ENCODE data around the gene IGSF23.

The IGSF23 gene, protein sequence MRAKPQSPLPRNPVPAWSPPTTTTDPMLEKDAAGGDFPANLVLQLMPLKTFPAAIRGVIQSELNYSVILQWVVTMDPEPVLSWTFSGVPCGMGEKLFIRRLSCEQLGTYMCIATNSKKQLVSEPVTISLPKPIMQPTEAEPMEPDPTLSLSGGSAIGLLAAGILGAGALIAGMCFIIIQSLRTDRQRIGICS

DNA sequence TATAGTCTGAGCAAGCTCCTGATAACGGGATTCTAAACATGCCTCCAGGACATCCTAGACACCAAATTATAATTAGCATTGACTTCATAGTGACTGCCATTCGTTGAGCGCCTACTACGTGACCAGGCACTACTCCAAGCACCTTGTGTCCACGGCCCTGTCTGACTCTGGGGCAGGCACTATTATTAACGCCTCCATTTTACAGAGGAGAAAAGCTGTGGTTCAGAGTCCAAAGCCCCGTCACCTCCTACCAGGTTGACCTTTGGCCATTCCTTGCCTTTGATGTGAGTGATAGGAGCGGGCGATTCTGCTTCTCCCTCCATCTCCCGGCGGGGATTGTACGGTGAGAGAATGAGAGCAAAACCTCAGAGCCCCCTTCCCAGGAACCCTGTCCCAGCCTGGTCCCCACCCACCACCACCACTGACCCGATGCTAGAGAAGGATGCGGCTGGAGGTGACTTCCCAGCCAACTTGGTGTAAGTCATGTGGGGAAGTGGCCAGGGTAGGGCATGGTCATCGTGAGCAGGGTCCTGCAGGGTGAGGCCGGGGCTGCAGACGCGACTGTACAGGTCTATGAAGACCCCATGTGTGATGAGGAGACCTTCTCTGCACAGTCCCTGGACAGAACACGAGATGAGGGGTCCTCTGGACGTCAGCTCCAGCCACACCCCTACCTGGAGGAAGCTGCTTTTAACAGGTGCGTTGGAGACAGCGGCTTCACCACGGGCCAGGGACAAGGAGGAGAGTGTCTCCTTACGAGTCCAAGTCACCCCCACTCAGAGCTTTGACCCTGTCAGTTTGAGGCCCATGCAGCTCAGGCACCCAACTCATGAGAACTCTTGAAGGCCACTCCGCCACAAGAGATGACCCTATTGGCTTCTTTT is at the start of gene IGSF23:
Gene IGSF23 (plus strand): TSS at position 269 of the 884 bp plus-strand sequence. CDS start 83 bp downstream, at position 352.
- no peak for DNase-seq

DNA sequence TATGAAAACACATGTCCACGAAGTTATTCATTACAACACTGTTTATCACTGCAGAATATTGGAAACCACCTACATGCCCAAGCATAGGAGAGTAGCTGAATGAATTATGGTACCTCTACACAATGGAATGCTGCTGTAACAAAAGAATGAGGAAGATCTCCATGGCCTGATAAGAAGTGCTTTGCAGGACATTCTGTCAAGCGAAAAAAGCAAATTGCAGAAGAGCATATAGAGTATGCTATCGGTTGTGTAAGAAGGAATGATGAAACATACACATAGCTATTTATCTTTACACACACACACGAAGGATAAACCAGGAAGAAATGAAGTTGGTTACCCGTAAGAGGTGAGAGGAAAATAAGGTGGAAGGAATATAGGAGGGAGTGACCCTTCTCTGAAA is 46.4 kb upstream of the IGSF23 start:
- DNase-seq: no peak

DNA sequence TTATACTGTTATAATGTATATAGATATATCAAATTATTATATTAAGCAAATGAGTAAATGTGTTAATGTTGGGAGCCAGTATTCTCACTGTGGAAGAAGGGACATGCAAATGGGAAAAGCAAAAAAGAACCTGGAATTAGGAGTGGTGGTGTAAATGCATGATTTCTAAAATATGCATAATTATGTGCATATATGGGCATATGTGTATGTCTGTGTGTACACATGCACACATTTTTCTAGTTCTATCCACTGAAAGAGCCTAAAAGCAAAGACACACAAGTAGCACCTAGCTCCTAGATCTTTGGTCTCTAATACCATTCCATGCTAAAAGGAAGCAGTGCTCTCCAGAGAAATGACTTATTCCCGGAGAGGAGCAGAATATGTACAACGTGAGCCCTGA is 45.6 kb upstream of the IGSF23 start:
- no peak for DNase-seq

DNA sequence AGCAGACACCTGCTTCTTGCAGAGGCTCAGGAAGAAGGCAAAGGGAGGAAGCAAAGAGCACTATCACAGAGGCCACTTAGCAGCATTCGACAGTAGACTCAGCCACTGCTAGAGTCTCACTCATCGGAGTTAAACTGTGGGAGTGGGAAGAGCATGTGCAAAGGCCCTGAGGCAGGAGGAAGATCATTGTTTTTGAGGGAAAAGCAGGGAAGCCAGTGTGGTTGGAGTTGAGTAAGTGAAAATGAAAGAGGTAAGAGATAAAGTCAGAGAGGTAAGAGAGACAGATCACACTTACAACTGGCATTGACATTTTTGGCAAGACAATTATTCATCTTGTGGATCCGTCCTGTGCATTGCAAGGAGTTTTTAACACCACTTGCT is 42.8 kb upstream of the IGSF23 start:
- no peak for DNase-seq

DNA sequence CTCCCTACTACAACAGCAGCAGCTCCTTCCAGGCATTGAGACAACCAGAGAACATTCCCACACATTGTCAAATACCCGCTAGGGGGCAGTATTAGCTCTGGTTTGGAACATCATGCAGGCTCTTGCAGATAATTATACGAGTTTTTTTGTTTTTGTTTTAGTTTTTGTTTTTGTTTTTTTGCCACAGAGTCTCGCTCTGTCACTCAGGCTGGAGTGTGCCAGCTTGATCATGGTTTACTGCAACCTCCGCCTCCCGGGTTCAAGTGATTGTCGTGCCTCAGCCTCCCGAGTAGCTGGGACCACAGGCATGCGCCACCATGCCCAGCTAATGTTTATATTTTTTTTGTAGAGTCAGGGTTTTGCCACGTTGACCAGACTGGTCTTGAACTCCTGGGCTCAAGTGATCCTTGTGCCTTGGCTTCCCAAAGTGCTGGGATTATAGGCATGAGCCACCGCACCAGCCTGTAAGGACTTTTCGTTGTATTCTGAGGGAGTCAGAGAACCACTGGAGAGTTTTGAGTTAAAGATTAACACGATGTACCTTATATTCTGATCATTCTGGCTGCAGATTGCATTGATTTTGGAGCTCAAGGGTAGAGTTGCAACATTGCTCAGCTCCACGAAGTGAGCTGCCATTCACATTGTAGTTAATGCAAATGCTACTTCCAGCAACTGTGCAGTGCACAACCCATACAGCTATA is 42.2 kb upstream of the IGSF23 start:
- peak; percentile 56 for DNase-seq

DNA sequence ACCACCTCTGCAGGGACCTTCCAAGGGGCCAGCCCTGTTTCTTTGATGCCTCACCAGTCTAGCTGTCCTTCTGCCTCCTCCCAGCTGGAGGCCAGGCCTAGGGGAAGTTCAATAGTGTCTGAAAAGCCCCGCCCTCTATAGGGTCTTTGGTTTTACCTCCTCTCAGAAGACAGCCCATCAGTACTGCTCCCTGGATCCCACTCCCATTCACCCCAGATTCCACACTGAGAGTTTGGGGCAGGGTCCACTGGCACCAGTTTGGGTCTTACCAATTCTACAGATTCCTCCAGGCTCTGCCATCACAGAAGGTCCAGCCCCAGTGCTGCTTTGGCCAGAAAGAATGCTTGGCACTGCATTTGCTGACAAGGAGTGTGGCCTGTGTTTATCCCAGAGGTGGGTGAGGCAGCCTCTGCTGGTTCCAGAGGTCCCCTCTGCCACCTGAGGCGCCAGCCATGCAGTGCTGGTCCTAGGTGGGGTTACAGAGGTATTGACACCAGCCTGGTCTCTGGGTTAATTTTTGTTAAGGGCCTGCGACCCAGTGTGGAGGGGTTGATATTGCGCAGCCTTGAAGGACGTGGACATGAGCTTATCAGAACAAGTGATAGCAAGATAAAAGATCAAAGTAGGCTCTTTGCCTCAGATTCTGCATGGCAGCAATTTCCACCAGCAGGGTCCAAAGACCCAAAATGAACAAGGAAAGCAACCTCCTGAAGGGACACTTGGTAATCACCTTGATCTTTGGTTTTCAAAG is 41.4 kb upstream of the IGSF23 start:
- DNase-seq: no peak

DNA sequence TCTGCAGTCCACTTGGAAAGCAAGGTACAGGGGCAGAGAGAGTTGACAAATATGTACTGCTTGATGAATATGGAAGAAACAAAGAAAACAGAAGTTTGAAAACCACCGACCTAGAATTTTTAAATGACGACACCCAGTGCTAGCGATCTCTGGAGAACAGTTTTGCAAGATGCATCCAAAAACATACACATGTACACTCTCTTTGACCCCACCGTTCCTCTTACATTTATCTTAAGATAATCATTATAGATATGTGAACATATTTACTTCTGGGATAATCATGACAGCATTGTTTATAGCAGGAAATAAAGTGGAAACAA is 40.8 kb upstream of the IGSF23 start:
- no peak for DNase-seq

DNA sequence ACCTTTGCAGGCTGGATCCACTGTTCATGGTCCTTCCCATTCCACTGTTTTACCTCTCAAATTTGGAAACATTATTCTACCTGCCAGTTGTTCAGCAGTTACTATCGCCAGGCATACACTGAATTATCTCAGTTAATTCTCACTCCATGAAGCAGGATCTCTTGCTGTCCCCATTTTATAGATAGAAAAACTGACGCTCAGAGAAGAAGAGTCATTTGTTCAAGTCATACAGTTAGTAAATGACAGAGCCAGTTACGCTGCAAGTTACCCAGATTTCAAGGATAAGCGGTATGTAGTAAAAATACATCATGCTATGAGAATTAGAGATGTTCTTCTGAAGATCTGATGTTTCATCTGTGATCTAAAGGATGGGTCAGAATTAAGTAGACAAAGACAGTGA is 40.2 kb upstream of the IGSF23 start:
- DNase-seq: no peak

DNA sequence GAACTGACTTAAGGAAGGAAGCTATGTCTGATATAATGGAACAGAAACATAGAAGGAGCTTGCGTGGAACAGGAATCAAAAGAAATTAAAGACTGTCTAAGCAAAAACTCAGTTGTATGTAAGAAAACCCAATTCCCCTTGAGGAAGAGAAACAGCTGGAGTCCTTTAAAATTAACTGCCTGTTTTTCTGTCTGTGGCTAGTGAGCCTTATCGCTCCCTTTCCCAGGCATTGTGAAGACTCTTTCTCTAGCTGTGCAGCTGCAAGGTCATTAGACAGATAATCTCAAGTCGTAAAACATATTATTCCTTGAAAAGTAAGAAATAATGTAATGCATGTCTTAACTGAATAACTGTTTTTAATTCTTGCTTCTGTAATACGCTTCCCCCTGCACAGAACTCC is 39.7 kb upstream of the IGSF23 start:
- no peak for DNase-seq

DNA sequence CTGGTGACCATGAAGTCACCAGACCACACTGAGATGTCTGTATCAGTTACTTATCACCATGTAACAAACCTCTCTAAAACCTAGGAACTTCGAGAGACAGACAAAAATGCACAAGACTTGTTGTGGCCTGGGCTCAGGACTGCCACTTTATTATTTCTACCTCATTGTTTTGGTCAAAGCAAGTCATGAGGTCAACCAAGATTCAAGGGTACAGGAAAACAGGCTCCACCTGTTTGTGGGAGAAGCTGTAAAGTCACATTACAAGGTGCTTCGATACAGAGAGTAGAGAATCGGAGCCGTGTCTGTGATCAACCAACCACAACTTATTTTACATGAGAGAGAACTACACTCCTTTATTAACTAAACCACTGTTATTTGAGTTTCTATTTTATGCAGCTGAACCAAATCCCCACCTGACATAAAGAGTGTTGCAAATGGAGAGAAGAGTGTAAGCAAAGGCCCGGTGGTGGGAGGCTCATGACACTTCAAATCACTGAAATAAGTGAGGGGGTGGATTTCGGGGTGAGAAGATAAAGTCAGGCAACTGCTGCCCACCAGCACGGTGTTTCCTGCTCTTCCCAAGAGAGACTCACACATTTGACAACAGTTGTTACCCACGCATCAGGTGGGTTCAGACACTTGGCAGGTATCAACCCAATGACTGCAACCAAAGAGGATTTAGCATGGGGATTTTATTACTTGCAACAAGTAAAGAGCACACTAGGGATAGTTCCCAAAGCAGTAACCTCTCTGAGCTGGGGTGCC is 39.0 kb upstream of the IGSF23 start:
- DNase-seq: no peak

DNA sequence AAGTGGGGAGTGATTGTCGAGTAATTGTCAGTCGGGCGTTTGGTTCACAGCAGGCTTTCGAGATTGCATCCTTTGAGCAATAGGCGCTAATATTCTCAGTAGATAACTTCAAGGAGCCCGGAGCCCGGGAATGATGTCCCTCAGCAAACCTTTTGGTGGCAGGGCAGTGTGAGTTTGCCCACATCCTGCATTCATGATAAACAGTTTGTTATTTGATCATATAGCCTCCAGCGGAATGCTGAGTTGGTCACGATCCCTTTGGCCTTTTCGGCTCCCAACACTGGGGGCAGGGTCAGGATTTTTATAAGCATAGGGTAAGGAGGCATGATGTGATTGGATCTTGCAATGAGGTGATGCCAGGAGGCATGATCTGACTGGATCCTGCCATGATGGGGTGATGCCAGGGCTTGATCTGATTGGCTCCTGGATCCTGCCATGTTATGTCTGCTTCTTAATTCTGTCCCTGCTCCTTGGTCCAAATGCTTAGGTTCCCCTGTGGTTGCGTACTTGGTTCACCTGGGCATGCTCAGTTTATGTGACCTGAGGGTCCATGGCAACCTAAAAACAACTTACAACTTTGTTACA is 38.2 kb upstream of the IGSF23 start:
- no peak for DNase-seq

DNA sequence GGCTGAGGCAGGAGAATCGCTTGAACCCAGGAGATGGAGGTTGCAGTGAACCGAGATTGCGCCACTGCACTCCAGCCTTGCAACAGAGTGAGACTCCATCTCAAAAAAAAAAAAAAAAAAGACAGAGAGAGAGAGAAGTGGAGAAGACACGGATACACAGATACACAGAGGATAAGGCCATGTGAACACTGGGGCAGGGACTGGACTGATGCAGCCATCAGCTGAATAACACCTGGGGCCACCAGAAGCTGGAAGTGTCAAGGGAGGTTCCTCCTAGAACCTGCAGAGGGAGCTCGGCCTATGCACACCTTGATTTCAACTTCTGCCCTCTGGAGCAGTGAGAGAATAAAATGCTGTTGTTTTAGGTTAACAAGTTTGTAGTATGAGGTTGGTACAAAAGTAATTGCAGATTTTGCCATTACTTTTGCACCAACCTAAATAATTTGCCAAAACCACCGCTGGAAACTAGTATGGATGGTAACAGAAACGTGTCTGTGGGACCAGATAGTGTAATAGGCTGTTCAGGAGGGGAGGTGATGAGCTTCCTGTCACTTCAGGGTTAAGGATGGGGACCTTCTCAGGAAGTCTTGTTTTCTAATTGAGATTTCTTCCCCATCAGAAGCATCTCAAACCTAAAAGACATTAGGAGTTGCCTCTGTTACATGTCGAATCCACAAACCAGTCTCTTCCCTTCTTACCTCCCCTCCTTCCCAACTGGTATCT is 36.4 kb upstream of the IGSF23 start:
- no peak for DNase-seq

DNA sequence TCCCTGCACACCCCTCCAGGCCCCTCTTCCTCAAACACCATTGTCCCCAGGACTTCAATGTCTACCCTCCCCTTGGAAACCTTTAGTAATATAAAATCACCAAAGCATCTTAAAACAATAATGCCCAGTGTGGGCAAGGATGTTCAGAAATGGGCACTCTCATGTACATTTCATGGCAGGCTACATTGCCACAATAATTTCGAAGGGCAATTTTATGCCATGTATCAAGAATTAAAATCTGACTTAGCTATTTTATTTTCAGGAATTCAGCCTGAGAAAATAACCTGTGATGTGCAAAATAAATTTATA is 35.8 kb upstream of the IGSF23 start:
- DNase-seq: no peak

DNA sequence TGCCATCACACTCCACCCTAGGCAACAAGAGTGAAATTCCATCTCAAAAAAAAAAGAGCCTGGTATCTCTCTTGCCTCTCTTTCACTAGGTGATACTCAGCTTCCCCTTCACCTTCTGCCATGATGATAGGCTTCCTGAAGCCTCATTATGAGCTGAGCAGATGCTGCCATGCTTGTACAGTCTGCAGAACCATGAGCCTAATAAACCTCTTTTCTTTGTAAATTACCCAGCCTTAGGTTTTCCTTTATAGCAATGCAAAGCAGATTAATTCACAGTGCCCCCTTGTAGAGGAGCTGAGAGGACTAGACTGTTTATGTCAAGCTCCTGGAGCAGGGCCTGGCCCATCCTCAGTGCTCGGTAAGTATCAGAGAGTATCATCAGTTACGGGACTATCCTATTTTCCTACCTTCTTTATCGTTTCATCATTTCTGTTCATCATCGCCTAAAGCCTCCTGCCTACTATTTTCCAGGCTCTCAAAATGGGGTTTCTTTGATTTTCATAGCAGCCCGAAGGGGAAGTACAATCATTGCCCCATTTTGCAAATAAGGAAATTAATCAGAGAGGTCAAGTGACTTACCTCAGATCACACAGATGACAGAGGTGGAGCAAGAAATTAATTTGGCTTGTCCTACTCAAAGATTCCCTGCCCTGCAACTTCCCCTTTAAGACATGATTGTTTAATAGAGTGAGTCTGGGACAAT is 33.5 kb upstream of the IGSF23 start:
- no peak for DNase-seq

DNA sequence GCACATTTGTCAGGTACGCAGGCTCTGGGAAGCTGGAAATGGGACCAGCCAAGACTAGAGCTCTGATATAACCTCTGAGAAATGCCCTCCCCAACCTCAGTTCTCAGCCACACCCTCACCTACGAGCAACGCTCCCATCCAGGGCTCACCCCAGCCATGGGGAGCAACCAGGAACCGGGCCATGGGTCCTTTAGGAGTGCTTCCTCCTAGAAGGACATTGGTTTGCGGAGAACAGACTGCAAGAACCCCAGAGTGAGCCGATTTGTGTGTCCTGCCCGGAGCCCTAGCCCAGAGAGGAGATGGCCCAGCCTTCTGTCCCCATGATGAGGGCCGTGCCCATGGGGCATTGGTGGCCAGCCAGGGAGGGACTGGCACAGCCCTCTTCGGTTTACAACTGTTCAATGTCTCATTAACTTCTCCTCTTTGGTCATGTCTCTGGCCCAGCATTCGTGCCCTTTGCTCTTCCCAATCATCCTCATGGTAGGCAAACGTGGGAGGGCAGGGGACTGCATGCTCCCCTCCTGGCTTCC is 32.9 kb upstream of the IGSF23 start:
- DNase-seq: no peak

DNA sequence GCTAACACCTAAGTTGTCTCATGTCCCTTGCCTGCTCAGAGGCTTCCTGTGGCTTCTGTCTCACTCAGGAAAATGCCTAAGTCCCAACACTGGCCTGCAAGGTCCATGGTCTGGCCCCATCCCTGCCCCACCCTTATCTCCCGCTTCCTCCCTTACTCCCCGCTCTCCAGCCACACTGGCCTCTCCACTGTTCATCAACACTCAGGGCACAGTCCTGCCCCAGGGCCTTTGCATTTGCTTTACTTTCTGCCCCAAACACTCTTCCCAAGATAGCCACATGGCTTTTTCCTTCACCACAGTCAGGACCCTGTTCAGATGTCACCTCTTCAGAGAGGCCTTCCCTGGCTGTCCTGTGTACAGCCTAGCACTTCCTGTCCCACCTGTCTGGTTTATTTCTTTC is 32.1 kb upstream of the IGSF23 start:
- no peak for DNase-seq

DNA sequence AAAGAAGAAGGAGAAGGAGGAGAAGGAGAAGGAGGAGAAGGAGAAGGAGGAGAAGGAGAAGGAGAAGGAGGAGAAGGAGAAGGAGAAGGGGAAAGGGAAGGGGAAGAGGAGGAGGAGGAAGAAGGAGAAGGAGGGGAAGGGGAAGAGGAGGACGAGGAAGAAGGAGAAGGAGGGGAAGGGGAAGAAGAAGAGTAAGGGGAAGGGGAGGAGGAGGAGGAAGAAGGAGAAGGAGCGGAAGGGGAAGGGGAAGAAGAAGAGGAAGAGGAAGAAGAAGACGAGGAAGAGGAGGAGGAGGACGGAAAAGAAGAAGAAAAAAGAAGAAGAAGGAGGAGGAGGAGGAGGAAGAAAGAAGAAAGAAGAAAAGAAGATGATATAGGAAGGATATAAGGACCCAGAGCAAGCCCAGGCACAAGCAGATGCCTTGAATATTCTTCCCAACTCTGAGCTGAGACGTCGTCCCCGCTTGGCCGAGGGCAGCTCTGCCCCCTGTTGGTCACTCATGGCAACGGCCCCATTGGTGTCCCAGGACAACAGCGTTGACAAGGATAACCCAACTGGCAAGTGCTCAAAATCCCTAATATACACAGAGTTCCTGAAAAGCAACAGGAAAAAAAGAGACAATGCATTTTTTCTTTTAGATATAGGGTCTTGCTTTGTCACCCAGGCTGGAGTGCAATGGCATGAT is 30.6 kb upstream of the IGSF23 start:
- no peak for DNase-seq

DNA sequence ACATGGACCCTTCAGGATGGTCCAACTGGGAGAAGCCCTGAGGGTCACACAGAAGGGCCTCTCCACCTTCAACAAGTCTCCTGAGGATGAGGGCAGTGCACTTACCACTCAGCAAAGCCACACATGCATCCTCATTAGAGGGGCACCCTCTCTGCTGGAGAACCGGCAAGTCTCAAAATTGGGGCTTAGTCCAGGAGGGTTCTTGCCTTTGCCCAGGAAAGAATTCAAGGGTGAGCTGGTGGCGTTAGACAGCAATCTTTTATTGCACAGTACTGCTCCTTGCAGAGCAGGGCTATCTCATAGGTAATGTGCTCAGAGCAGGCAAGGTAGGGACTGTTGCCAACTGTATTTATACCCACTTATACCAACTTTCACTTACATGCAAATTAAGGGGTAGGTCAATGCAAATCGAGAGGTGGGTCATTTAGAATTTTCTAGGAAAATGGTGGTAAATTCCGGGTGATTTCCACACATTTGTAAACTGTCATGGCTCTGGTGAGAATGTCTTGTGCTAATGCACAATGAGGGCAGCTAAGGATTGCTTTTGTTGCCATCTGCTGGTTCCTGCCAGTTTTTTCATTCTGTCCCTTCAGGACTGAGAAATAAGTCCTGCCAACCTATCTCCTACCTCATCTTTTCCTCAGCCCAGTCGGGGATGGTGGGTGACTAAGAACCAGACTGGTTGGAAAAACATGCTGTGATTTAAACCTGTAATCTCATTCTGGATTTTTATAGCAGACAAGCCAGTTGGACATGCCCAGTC is 27.8 kb upstream of the IGSF23 start:
- no peak for DNase-seq

Data from CD4-positive, alpha-beta T cell treated with Interleukin-17A for 4 hours (primary cell).